ENCODE results near the gene PODXL2. TPM values are rescaled to one million over a fixed set of nuclear protein-coding genes. Genes with fewer than 3 reads are reported as not detected.
"Not testable (repeated sequence)": the region's sequence is repeated elsewhere in the genome, so short reads cannot be mapped to it uniquely, and the experiment has no call there.

PODXL2 gene
- total RNA-seq, 4 donors from 2014 or later: 3.2 to 9.4 (median 8.0) TPM

DNA sequence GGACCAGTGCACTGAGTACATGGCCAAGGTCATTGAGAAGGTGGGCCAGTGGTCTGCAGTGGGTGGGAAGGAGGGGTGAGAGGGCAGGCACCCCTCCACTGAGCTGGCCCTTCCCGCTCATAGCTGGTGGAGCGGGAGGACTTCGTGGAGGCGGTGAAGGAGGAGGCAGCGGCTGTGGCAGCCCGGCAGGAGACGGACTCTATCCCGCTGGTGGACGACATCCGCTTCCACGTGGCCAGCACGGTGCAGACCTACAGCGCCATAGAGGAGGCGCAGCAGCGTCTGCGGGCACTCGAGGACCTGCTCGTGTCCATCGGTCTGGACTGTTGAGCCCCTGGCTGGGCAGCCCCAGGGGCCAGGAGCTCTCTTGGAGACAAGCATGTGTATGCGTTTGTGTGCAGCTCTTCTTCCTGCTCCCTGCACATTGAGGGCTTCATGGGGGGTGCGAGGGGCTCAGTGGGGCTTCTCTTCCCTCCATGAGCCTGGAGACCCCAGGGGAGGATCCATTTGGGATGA, 51.2 kb downstream of the PODXL2 start:
- H3K27ac ChIP-seq: no peak overlapping the region
- H3K36me3 ChIP-seq: no peaks in the 10 kb centered on the region
- intact Hi-C loops (cut with DNase I): no loop called here
- no peaks in the 10 kb centered on the region for H3K4me1 ChIP-seq
- H3K27me3 ChIP-seq: no peaks in the 10 kb centered on the region
- WGBS, 2 donors: 93 to 96% methylated on average over 18 to 19 of the region's 21 CpGs
- H3K9me3 ChIP-seq: no peaks in the 10 kb centered on the region
- TF ChIP-seq, protein P1, sequence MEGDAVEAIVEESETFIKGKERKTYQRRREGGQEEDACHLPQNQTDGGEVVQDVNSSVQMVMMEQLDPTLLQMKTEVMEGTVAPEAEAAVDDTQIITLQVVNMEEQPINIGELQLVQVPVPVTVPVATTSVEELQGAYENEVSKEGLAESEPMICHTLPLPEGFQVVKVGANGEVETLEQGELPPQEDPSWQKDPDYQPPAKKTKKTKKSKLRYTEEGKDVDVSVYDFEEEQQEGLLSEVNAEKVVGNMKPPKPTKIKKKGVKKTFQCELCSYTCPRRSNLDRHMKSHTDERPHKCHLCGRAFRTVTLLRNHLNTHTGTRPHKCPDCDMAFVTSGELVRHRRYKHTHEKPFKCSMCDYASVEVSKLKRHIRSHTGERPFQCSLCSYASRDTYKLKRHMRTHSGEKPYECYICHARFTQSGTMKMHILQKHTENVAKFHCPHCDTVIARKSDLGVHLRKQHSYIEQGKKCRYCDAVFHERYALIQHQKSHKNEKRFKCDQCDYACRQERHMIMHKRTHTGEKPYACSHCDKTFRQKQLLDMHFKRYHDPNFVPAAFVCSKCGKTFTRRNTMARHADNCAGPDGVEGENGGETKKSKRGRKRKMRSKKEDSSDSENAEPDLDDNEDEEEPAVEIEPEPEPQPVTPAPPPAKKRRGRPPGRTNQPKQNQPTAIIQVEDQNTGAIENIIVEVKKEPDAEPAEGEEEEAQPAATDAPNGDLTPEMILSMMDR (IDR thresholded peaks at IDR 0.05): no peak
- TF ChIP-seq POLR2A (IDR thresholded peaks at IDR 0.05): no peak
- no peak overlapping the region for H3K4me3 ChIP-seq (replicated peaks in 1 of 3)
- DNase-seq: peak in 1 of 2 donors; percentile 1

GRCh38 chr3:127680798-127681221, 51.8 kb downstream of the PODXL2 start:
- H3K27me3 ChIP-seq: no peaks in the 10 kb centered on the region
- 93 to 100% methylated on average over 1 of the region's 1 CpG for WGBS, 2 donors
- no peaks in the 10 kb centered on the region for H3K4me1 ChIP-seq
- DNase-seq: peak in 1 of 2 donors; percentile 2
- no peak for TF ChIP-seq POLR2A (IDR thresholded peaks at IDR 0.05)
- TF ChIP-seq, protein P1 (IDR thresholded peaks at IDR 0.05): no peak
- no peak overlapping the region for H3K4me3 ChIP-seq (replicated peaks in 1 of 3)
- intact Hi-C loops (cut with DNase I): no loop called here
- no peaks in the 10 kb centered on the region for H3K36me3 ChIP-seq
- H3K9me3 ChIP-seq: no peaks in the 10 kb centered on the region
- H3K27ac ChIP-seq: no peak overlapping the region

DNA sequence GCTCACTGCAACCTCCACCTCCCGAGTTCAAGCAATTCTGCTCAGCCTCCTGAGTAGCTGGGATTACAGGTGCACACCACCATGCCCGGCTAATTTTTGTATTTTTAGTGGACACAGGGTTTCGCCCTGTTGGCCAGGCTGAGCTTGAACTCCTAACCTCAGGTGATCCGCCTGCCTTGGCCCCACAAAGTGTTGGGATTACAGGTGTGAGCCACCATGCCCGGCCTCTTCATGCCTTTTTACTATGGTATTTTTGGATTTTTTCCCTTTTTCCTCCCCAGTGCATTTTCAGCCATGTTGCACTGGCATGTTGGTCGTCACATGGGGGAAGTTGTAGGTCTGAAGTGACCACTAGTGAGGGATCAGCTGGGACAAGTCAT, 53.2 kb downstream of the PODXL2 start:
- H3K4me3 ChIP-seq (replicated peaks in 1 of 3); H3K27me3 ChIP-seq; DNase-seq; intact Hi-C loops (cut with DNase I); H3K4me1 ChIP-seq; H3K27ac ChIP-seq; H3K9me3 ChIP-seq; H3K36me3 ChIP-seq: not testable (repeated sequence)
- WGBS, 2 donors: 93 to 99% methylated on average over 6 of the region's 6 CpGs

DNA sequence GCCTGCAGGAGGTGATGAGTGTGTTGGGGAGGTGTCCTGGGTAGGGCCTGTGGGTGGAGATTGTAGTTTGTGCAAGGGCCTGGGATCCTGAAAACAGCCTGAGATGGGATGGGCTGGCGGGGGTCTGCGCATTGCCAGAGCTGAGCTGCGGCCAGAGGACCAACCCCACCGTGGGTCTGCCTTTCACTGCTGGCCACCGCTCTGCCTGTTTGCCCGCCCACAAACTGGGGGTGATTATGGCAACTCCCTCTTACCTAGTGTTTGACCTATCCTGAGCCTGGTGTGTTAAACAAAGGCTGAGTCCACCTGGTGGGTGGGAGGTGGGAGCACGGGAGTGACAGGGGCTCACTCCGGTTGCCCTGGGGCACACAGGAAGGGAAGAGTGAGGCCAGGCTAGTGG, 53.6 kb downstream of the PODXL2 start:
- no peak for TF ChIP-seq POLR2A (IDR thresholded peaks at IDR 0.05)
- TF ChIP-seq, protein P1 (IDR thresholded peaks at IDR 0.05): no peak
- intact Hi-C loops (cut with DNase I): no loop called here
- H3K9me3 ChIP-seq: no peaks in the 10 kb centered on the region
- no peaks in the 10 kb centered on the region for H3K4me1 ChIP-seq
- no peak overlapping the region for H3K4me3 ChIP-seq (replicated peaks in 1 of 3)
- H3K36me3 ChIP-seq: no peaks in the 10 kb centered on the region
- 72 to 81% methylated on average over 4 to 8 of the region's 8 CpGs for WGBS, 2 donors
- peak in 1 of 2 donors; percentile 0 for DNase-seq
- H3K27me3 ChIP-seq: no peaks in the 10 kb centered on the region
- no peak overlapping the region for H3K27ac ChIP-seq

DNA sequence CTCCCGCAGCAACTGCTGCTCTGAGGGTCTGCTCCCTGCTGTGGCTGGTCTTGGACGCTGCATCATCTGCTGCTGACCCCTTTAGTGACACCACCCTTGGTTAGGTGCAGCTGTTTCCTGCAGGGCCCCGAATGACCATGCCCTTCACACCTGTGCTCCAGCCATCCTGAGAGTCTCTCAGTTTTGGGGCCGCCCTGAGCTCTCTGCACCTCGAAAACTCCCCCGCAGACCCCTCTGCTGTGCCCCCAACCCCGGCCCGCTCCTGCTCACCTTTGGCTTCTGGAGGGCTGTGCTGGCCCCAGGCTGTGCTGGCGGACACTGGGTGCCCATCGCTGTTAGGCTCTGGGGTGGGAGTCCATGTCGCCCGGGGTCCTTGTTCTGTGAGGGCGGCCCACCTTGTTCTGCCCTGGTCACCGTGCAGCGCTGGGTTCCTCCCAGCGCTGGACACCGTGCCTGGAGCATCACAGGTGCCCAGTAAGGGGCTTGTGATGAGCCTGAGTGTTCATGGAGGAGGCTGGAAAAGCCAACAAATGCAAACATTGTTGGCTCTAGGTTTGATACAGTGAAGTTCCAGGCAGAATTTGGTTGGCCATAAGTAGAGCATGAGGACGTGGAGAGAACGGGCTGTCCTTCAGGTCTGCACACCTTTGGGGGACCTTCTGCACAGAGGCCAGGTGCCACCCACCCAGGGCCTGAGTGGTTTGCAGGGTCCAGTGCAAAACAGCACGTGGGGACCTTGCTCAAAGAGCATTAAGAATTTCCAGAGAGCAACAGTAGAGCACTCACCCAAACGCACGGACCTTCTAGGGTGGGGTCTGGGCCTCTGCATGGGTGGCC, 56.1 kb downstream of the PODXL2 start:
- no peaks in the 10 kb centered on the region for H3K36me3 ChIP-seq
- no peak for TF ChIP-seq POLR2A (IDR thresholded peaks at IDR 0.05)
- TF ChIP-seq, protein P1 (IDR thresholded peaks at IDR 0.05): no peak
- no peaks in the 10 kb centered on the region for H3K9me3 ChIP-seq
- intact Hi-C loops (cut with DNase I): no loop called here
- H3K4me1 ChIP-seq: peaks cover 0 to 1% of the 10 kb centered on the region in 2 donors
- WGBS, 2 donors: 73 to 75% methylated on average over 16 to 20 of the region's 22 CpGs
- DNase-seq: peak in 1 of 2 donors; percentile 0
- H3K4me3 ChIP-seq (replicated peaks in 1 of 3): no peak overlapping the region
- H3K27ac ChIP-seq: no peak overlapping the region
- no peaks in the 10 kb centered on the region for H3K27me3 ChIP-seq
